CD4-positive, alpha-beta T cell (primary cell): ENCODE data around the gene METTL25B. TPM values are rescaled to one million over a fixed set of nuclear protein-coding genes. Genes with fewer than 3 reads are reported as not detected.

Experiments used
- ATAC-seq: fragments of 200-7000 bp; cut with Tn5 transposase; one replicate; pipeline ENCODE4 v1.10.0; 2022; ENCODE audit warnings: mild to moderate bottlenecking; ENCODE audit not compliant: poor library complexity
- CTCF ChIA-PET: fragments of 350-600 bp; sonication (Branson Sonifier 250); formaldehyde crosslinking; loops from one replicate; lab custom pipeline; 2021; ENCODE audit warnings: antibody characterized with exemption, inconsistent platforms; lab: Charles Lee
- POLR2A ChIA-PET: fragments of 350-600 bp; sonication (Branson Sonifier 250); formaldehyde crosslinking; loops from one replicate; lab custom pipeline; 2021; ENCODE audit warnings: antibody characterized with exemption, inconsistent platforms; lab: Charles Lee
- DNase-seq, 14 experiments: peaks; one replicate each; pipeline ENCODE4 v3.0.0-alpha.2; 2013 to 2020; ENCODE audit warnings: mixed read lengths in 2 of 14
- H3K27ac ChIP-seq, 2 donors: one replicate each; pipeline versions ENCODE4 v1.5.1 to v1.7.0; 2013; ENCODE audit warnings: low read length in 2 of 2, low read depth in 1 of 2, mild to moderate bottlenecking in 1 of 2
- H3K27me3 ChIP-seq, 2 experiments: 1 replicate in 1 of 2; 2 replicates in 1 of 2; pipeline versions ENCODE4 v1.6.1 to v1.7.0; 2013; ENCODE audit warnings: low read length in 2 of 2, control low read depth in 1 of 2, mild to moderate bottlenecking in 1 of 2, moderate library complexity in 1 of 2; ENCODE audit not compliant: insufficient read depth in 2 of 2, control insufficient read depth in 1 of 2
- H3K36me3 ChIP-seq: one replicate; pipeline ENCODE4 v1.6.1; 2013; ENCODE audit warnings: low read length, control low read depth; ENCODE audit not compliant: insufficient read depth
- H3K4me1 ChIP-seq: one replicate; pipeline ENCODE4 v1.6.1; 2013; ENCODE audit warnings: low read length, control low read depth; ENCODE audit not compliant: insufficient read depth
- H3K4me3 ChIP-seq: one replicate; pipeline ENCODE4 v1.5.1; 2013; ENCODE audit warnings: mild to moderate bottlenecking, low read length, moderate library complexity
- H3K9me3 ChIP-seq, 2 experiments: 1 replicate in 1 of 2; 2 replicates in 1 of 2; pipeline versions ENCODE4 v1.6.1 to v1.7.0; 2013; ENCODE audit warnings: low read length in 2 of 2, mild to moderate bottlenecking in 2 of 2, control low read depth in 1 of 2, moderate library complexity in 1 of 2; ENCODE audit not compliant: control insufficient read depth in 1 of 2, insufficient read depth in 1 of 2
- H3K27ac Mint-ChIP-seq: one replicate; pipeline ENCODE4 v1.8.0; 2020; ENCODE audit warnings: mixed read lengths
- H3K27me3 Mint-ChIP-seq: one replicate; pipeline ENCODE4 v1.8.0; 2021; ENCODE audit warnings: mixed read lengths
- H3K36me3 Mint-ChIP-seq: one replicate; pipeline ENCODE4 v1.8.0; 2021; ENCODE audit warnings: low read depth, mixed read lengths
- H3K4me1 Mint-ChIP-seq: one replicate; pipeline ENCODE4 v1.8.0; 2021; ENCODE audit warnings: low read depth, mixed read lengths
- H3K4me3 Mint-ChIP-seq: one replicate; pipeline ENCODE4 v1.8.0; 2020; ENCODE audit warnings: mild to moderate bottlenecking, mixed read lengths
- H3K9me3 Mint-ChIP-seq: one replicate; pipeline ENCODE4 v1.8.0; 2020; ENCODE audit warnings: mixed read lengths
- intact Hi-C, 2 experiments: fragments of 100-400 bp; cut with DNase I in 1 of 2; cut with micrococcal nuclease in 1 of 2; formaldehyde crosslinking; loops; one replicate each; pipeline versions ENCODE4 v1.15.1 to v1.9.0; 2023 to 2025; cut with DNase I, micrococcal nuclease
- total RNA-seq, 174 experiments: library from RNA in 2 of 174; stranded (reverse) in 2 of 174; gene quantifications; one replicate each; pipeline ENCODE4 v1.2.3 and lab custom pipeline; 2021 to 2026
- TF ChIP-seq, protein P1 (sequence below): fragments of 200-600 bp; IDR thresholded peaks from one replicate; pipeline ENCODE4 v1.8.0; 2022; ENCODE audit warnings: antibody characterized with exemption, mild to moderate bottlenecking

Gene METTL25B
- total RNA-seq, 2 experiments from 2014 or later: 10.6 to 12.0 TPM

DNA sequence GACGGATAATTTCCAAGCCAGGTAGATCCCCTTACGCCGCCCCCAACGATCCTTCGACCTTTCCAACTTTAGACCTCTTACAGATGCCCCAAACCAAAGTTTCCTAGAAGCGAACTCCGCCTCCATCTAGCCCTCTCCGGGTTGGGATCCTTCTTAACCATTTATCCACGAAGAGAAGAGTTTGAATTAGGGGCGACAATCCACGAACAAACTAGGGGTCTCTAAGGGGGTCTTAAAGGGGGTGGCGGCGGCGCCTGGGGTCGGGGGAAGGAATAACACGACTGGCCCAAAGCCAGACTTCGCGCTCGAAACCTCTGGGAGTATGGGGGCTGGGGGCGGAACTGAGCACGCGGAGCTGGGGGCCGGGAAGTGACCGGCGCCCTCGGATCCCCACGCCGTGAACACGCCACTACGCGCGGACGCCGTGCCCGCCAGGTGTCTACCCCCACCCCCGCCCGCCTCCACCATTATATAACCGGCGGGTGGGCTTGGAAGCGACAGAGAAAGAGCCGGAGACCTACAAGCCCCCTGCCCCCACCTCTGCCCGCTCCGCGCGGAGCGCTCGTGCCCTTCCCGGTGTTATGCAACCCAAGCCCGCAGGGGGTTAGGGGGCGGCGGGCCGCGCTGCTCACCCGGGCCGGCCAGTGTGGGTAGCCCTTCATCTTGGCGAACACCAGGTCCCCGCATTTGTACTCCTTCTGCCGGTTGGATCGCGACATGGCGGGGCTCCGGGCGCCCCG lies 22.6 kb downstream of the METTL25B start:
- no peaks in the 10 kb centered on the region for H3K27me3 Mint-ChIP-seq
- DNase-seq (peak in 11 of 14 experiments; percentile 26 to 68 (median 38)), ATAC-seq (peak; percentile 24)
- H3K27ac Mint-ChIP-seq: peak overlapping the region; percentile 85
- no peaks in the 10 kb centered on the region for H3K27me3 ChIP-seq
- ChIA-PET POLR2A (interaction anchor here (0.7 to 3.8 kb wide), 9 partner anchors 10 to 250 kb away, joined by 3 to 74 read pairs (median 7); partner anchors contain the start of genes ISG20L2, MEF2D, METTL25B and MRPL24), CTCF (interaction anchor here (1.5 to 2.6 kb wide), 3 partner anchors 9 to 24 kb away, joined by 3 to 30 read pairs (median 8); partner anchors contain the start of genes METTL25B and PRCC)
- no peaks in the 10 kb centered on the region for H3K9me3 ChIP-seq
- peak overlapping the region; percentile 97 for H3K4me3 ChIP-seq
- H3K4me3 Mint-ChIP-seq: peak overlapping the region; percentile 96
- intact Hi-C loops: loop anchor here (1.0 to 2.0 kb wide), 2 partner anchors 10 to 22 kb away; partner anchors contain the start of genes MRPL24 (in 2 of the 2), ISG20L2 (in 1 of the 2) and METTL25B (in 1 of the 2)
- H3K9me3 Mint-ChIP-seq: no peaks in the 10 kb centered on the region
- TF ChIP-seq, protein P1, sequence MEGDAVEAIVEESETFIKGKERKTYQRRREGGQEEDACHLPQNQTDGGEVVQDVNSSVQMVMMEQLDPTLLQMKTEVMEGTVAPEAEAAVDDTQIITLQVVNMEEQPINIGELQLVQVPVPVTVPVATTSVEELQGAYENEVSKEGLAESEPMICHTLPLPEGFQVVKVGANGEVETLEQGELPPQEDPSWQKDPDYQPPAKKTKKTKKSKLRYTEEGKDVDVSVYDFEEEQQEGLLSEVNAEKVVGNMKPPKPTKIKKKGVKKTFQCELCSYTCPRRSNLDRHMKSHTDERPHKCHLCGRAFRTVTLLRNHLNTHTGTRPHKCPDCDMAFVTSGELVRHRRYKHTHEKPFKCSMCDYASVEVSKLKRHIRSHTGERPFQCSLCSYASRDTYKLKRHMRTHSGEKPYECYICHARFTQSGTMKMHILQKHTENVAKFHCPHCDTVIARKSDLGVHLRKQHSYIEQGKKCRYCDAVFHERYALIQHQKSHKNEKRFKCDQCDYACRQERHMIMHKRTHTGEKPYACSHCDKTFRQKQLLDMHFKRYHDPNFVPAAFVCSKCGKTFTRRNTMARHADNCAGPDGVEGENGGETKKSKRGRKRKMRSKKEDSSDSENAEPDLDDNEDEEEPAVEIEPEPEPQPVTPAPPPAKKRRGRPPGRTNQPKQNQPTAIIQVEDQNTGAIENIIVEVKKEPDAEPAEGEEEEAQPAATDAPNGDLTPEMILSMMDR: no peak
- H3K4me1 ChIP-seq: peaks cover 61% of the 10 kb centered on the region
- peak overlapping the region; percentile 70 to 80 for H3K27ac ChIP-seq
- H3K36me3 ChIP-seq: no peaks in the 10 kb centered on the region
- H3K4me1 Mint-ChIP-seq: peaks cover 70% of the 10 kb centered on the region
- peaks cover 20% of the 10 kb centered on the region for H3K36me3 Mint-ChIP-seq

DNA sequence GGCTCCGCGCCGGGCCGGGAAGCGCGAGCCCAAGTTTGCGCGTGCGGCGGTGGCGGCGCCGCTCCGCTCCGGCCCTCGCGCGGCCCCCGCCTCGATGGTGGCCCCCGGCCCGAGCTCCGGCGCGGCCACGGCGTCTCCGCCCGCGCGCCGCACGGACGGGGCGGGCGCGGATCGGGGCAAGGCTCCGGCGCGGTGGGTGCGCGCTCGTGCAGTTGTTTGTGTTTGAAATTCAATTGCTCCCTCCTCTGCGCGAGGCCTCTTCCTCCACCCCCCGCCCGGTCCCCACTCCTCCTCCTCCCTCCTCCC lies 23.1 kb downstream of the METTL25B start, which contains the start of gene HDGF:
Gene HDGF (minus strand): TSS at position 225 of the 306 bp plus-strand sequence. CDS start 246 bp downstream, outside the sequence.
- no peaks in the 10 kb centered on the region for H3K27me3 Mint-ChIP-seq
- Histone ChIP-seq H3K27me3 (no peaks in the 10 kb centered on the region), H3K9me3 (no peaks in the 10 kb centered on the region), H3K4me3 (peak within 1 kb of the TSS; percentile 97), H3K36me3 (no peaks in the 10 kb centered on the region), H3K4me1 (peaks cover 55% of the 10 kb centered on the region), H3K27ac (peak within 1 kb of the TSS; percentile 70 to 86)
- peaks cover 65% of the 10 kb centered on the region for H3K4me1 Mint-ChIP-seq
- H3K4me3 Mint-ChIP-seq: peak within 1 kb of the TSS; percentile 96
- H3K9me3 Mint-ChIP-seq: no peaks in the 10 kb centered on the region
- CTCF ChIA-PET: interaction anchor here (1.5 to 2.6 kb wide), 3 partner anchors 9 to 25 kb away, joined by 3 to 30 read pairs (median 8); partner anchors contain the start of genes METTL25B and PRCC
- DNase-seq (no peak), ATAC-seq (no peak)
- H3K27ac Mint-ChIP-seq: peak within 1 kb of the TSS; percentile 85
- H3K36me3 Mint-ChIP-seq: peaks cover 17% of the 10 kb centered on the region
- POLR2A ChIA-PET: interaction anchor here (1.2 to 3.8 kb wide), 8 partner anchors 10 to 250 kb away, joined by 3 to 74 read pairs (median 8); partner anchors contain the start of genes ISG20L2, MEF2D, METTL25B and MRPL24
- TF ChIP-seq, protein P1: no peak
- intact Hi-C loops: loop anchor here (1.0 to 2.0 kb wide), 2 partner anchors 10 to 23 kb away; partner anchors contain the start of genes MRPL24 (in 2 of the 2), ISG20L2 (in 1 of the 2) and METTL25B (in 1 of the 2)

DNA sequence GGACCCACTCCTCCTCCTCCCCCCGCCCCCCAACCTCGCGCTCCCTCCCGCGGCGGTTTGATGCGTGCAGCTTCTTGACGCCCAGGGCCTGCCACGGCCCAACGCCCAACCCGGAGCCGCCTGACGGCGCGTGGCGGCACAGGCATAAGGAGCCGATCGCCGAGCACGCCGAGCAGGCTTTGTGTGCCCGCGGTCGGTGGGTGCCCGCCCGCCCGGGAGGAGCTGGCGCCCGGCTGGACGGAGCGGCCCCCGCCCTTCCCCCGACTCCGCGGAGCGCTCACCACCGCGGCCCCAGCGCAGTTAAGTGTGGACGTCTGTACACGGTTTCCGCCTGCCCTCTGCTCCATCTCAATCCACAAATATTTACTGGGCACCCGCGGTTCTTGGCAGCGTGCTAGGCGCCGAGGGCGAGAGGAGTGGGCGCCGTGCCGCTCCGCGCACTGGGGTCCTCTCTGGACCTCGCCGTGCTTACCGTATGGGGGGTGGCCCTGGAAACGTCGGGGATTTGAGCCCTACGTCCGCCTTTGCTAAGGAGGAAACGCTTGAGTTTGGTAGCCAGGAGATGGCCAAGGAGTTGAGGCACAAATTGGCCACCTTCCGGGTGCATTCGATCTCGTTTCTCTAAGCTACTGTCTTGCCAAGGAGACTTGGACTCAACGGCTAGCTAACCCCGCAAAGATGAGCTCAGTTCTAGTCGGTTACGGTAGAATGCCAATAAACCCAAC lies 23.6 kb downstream of the METTL25B start:
- peak overlapping the region; percentile 91 for H3K4me3 Mint-ChIP-seq
- peaks cover 50% of the 10 kb centered on the region for H3K4me1 ChIP-seq
- POLR2A ChIA-PET: interaction anchor here (0.7 to 3.8 kb wide), 9 partner anchors 11 to 251 kb away, joined by 3 to 74 read pairs (median 7); partner anchors contain the start of genes ISG20L2, MEF2D, METTL25B and MRPL24
- peak overlapping the region; percentile 61 to 86 for H3K27ac ChIP-seq
- no peaks in the 10 kb centered on the region for H3K27me3 ChIP-seq
- peak overlapping the region; percentile 97 for H3K4me3 ChIP-seq
- no peaks in the 10 kb centered on the region for H3K36me3 ChIP-seq
- H3K27me3 Mint-ChIP-seq: no peaks in the 10 kb centered on the region
- ATAC-seq (peak; percentile 85), DNase-seq (peak; percentile 95 to 99 (median 98))
- H3K9me3 Mint-ChIP-seq: no peaks in the 10 kb centered on the region
- H3K9me3 ChIP-seq: no peaks in the 10 kb centered on the region
- H3K4me1 Mint-ChIP-seq: peaks cover 60% of the 10 kb centered on the region
- TF ChIP-seq, protein P1: no peak
- H3K27ac Mint-ChIP-seq: peak overlapping the region; percentile 85
- intact Hi-C loops: loop anchor here (1.0 to 2.0 kb wide), 3 partner anchors 11 to 23 kb away; partner anchors contain the start of genes ISG20L2 (in 2 of the 2), METTL25B (in 2 of the 2) and MRPL24 (in 2 of the 2)
- CTCF ChIA-PET: interaction anchor here (0.6 to 2.6 kb wide), 5 partner anchors 10 to 62 kb away, joined by 3 to 30 read pairs (median 4); partner anchors contain the start of genes METTL25B, MRPL24 and PRCC
- peaks cover 17% of the 10 kb centered on the region for H3K36me3 Mint-ChIP-seq
